Body of pancreas (tissue), 4 donors: ENCODE results near the gene KCNH1.

Source experiments
- POLR2A ChIP-seq, 3 donors: fragments of 450-650 bp; IDR thresholded peaks; one replicate each; pipeline ENCODE4 v1.6.1; 2016; ENCODE audit warnings: antibody characterized with exemption in 3 of 3, mild to moderate bottlenecking in 2 of 3
- TF ChIP-seq, protein P1 (sequence below), 7 experiments: fragments of 450-650 bp in 4 of 7; fragments of 200-600 bp in 3 of 7; sonication (generic) in 3 of 7; IDR thresholded peaks; one replicate each; pipeline ENCODE4 v1.5.1; 2016 to 2019; ENCODE audit warnings: antibody characterized with exemption in 7 of 7

GRCh38 chr1:210908791-210909190, 225.2 kb downstream of the KCNH1 start:
- no peak for TF ChIP-seq POLR2A (IDR thresholded peaks at IDR 0.05)
- TF ChIP-seq, protein P1, sequence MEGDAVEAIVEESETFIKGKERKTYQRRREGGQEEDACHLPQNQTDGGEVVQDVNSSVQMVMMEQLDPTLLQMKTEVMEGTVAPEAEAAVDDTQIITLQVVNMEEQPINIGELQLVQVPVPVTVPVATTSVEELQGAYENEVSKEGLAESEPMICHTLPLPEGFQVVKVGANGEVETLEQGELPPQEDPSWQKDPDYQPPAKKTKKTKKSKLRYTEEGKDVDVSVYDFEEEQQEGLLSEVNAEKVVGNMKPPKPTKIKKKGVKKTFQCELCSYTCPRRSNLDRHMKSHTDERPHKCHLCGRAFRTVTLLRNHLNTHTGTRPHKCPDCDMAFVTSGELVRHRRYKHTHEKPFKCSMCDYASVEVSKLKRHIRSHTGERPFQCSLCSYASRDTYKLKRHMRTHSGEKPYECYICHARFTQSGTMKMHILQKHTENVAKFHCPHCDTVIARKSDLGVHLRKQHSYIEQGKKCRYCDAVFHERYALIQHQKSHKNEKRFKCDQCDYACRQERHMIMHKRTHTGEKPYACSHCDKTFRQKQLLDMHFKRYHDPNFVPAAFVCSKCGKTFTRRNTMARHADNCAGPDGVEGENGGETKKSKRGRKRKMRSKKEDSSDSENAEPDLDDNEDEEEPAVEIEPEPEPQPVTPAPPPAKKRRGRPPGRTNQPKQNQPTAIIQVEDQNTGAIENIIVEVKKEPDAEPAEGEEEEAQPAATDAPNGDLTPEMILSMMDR (IDR thresholded peaks at IDR 0.05): no peak
